Body of pancreas (tissue), 4 donors: ENCODE measurements around the gene CETN1. TPM values are rescaled to one million over a fixed set of nuclear protein-coding genes. Genes with fewer than 3 reads are reported as not detected.

Experiments used
- ATAC-seq: fragments of 150-250 bp; one replicate; pipeline ENCODE4 v1.9.1; 2016
- DNase-seq, 4 donors: peaks; one replicate each; pipeline ENCODE4 v3.0.0-alpha.2; 2019
- H3K27ac ChIP-seq, 4 donors: fragments of 200-600 bp; sonication (generic); 1 replicate in 3 of 4; 2 replicates in 1 of 4; pipeline versions ENCODE4 v1.5.1 to v1.6.1; 2016 to 2019; ENCODE audit warnings: mild to moderate bottlenecking in 1 of 4, mixed read lengths in 1 of 4, moderate library complexity in 1 of 4
- H3K27me3 ChIP-seq, 2 donors: fragments of 200-600 bp; sonication (generic); one replicate each; pipeline ENCODE4 v1.6.0; 2016; ENCODE audit warnings: mild to moderate bottlenecking in 1 of 2
- H3K36me3 ChIP-seq, 2 donors: fragments of 200-600 bp; sonication (generic); replicated peaks in 1 of 2; 2 replicates each; pipeline ENCODE4 v1.5.1; 2016; ENCODE audit warnings: low read depth in 2 of 2; ENCODE audit not compliant: insufficient read depth in 1 of 2
- H3K4me1 ChIP-seq: fragments of 200-600 bp; sonication (generic); one replicate; pipeline ENCODE4 v1.6.0; 2016
- H3K4me3 ChIP-seq, 2 donors: fragments of 200-600 bp; sonication (generic); 1 replicate in 1 of 2; 2 replicates in 1 of 2; pipeline ENCODE4 v1.5.1; 2016 to 2019
- H3K9me3 ChIP-seq, 3 donors: fragments of 200-600 bp; sonication (generic); 1 replicate in 2 of 3; 2 replicates in 1 of 3; pipeline ENCODE4 v1.5.1; 2016
- POLR2A ChIP-seq, 3 donors: fragments of 450-650 bp; IDR thresholded peaks; one replicate each; pipeline ENCODE4 v1.6.1; 2016; ENCODE audit warnings: antibody characterized with exemption in 3 of 3, mild to moderate bottlenecking in 2 of 3
- WGBS, 2 donors: methylation state at CpG; one replicate each; pipeline ENCODE4 v1.1.5; 2017; 5-methylcytosine and 5-hydroxymethylcytosine counted together
- intact Hi-C: fragments of 100-400 bp; cut with DNase I; formaldehyde crosslinking; loops from one replicate; pipeline ENCODE4 v1.15.1; 2023
- total RNA-seq, 2 donors: library from RNA; depleted of rRNA; stranded (reverse); fragments of >200 nt; gene quantifications; one replicate each; pipeline ENCODE4 v1.1.0, GENCODE V29; 2016
- TF ChIP-seq, protein P1 (sequence below), 7 experiments: fragments of 450-650 bp in 4 of 7; fragments of 200-600 bp in 3 of 7; sonication (generic) in 3 of 7; IDR thresholded peaks; one replicate each; pipeline ENCODE4 v1.5.1; 2016 to 2019; ENCODE audit warnings: antibody characterized with exemption in 7 of 7

CETN1 gene
- total RNA-seq, 2 donors from 2014 or later = not detected

DNA sequence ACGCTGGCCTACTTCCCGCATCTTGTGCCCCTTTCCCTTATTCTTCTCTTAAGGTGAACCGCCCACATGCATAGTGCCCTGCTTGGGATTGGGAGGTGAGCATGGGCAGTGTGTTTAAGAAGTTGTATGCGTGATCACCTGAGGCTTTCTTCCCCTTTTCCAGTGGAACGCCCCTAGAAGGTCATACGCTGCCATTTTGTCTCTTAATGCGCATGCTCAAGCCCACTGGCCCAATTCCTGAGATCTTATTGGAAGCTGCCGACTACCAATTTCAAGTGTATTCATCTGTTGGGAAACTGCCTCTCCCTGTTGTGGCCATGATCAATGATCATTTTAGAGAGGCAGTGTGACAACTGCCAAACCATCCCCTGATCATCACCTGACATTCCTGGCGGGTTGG is 3.3 kb upstream of the CETN1 start:
- H3K27ac ChIP-seq = no peak overlapping the region
- no peaks in the 10 kb centered on the region for H3K9me3 ChIP-seq
- no peaks in the 10 kb centered on the region for H3K36me3 ChIP-seq
- H3K4me1 ChIP-seq = no peaks in the 10 kb centered on the region
- TF ChIP-seq, protein P1, sequence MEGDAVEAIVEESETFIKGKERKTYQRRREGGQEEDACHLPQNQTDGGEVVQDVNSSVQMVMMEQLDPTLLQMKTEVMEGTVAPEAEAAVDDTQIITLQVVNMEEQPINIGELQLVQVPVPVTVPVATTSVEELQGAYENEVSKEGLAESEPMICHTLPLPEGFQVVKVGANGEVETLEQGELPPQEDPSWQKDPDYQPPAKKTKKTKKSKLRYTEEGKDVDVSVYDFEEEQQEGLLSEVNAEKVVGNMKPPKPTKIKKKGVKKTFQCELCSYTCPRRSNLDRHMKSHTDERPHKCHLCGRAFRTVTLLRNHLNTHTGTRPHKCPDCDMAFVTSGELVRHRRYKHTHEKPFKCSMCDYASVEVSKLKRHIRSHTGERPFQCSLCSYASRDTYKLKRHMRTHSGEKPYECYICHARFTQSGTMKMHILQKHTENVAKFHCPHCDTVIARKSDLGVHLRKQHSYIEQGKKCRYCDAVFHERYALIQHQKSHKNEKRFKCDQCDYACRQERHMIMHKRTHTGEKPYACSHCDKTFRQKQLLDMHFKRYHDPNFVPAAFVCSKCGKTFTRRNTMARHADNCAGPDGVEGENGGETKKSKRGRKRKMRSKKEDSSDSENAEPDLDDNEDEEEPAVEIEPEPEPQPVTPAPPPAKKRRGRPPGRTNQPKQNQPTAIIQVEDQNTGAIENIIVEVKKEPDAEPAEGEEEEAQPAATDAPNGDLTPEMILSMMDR (IDR thresholded peaks at IDR 0.05) = no peak
- no peak for TF ChIP-seq POLR2A (IDR thresholded peaks at IDR 0.05)
- intact Hi-C loops = no loop called here
- DNase-seq (no peak), ATAC-seq (no peak)
- 85 to 86% methylated on average over 9 of the region's 9 CpGs for WGBS, 2 donors
- no peaks in the 10 kb centered on the region for H3K27me3 ChIP-seq
- H3K4me3 ChIP-seq = no peak overlapping the region

DNA sequence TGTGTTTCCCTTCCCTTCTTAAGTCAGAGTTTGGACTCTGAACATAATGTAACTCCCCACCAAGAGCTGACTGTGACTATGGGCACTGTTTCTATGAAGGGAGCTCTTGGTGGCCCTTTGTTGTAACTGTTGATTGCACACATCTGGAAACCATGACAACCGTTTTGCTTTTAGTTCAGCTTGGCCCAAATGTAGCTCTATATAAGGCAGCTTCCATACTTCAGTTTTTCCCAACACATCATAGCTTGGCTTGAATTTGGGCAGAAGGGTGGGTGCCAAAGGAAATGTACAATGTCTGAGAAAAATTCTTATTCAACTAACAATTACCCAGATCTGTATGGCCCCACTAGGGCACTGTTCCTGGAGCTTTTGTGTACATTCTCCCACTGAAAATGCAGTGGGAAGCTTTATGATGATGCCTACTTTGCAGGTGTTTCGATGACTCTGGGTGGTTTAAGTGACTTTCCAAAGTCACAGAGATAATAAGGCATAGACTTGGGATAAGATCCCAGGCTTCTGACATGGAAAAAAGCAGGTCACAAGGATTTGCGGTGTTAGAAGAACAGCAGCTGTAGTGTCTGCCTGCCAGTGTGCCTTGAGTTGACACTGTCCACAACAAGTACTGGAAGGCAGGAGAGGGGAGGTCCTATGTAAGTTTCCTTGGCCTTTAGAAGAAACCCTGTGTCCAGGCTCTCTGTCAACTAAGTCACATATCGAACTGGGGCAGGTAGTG is 2.4 kb upstream of the CETN1 start:
- peaks cover 5% of the 10 kb centered on the region for H3K4me1 ChIP-seq
- no peaks in the 10 kb centered on the region for H3K36me3 ChIP-seq
- intact Hi-C loops = no loop called here
- TF ChIP-seq, protein P1 (IDR thresholded peaks at IDR 0.05) = no peak
- no peak overlapping the region for H3K4me3 ChIP-seq
- WGBS, 2 donors = 68 to 71% methylated on average over 4 of the region's 4 CpGs
- no peak overlapping the region for H3K27ac ChIP-seq
- H3K27me3 ChIP-seq = no peaks in the 10 kb centered on the region
- no peaks in the 10 kb centered on the region for H3K9me3 ChIP-seq
- ATAC-seq (no peak), DNase-seq (no peak)

DNA sequence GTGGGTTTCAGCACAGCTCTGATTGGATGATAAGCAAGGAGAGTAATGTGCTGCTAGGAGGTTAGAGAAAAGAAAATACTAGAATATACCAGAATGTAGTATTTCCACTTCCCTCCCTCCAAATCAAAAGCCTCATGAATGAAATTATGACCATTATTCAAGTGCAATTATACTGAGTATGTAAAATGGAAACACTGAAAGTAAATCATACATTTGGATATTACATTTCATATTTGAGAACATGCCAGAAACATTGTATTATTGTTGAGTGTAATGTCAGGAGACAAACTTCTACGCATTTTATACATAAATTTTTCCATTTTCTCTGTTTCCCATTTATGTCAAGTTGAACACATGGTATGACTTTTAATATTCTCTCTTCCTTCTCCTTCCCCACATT is 942 bp upstream of the CETN1 start:
- 84 to 100% methylated on average over 1 of the region's 1 CpG for WGBS, 2 donors
- Histone ChIP-seq H3K4me3 (no peak overlapping the region), H3K27me3 (no peaks in the 10 kb centered on the region), H3K27ac (no peak overlapping the region), H3K4me1 (peaks cover 5% of the 10 kb centered on the region), H3K36me3 (no peaks in the 10 kb centered on the region), H3K9me3 (no peaks in the 10 kb centered on the region)
- intact Hi-C loops = no loop called here
- DNase-seq = no peak
- no peak for ATAC-seq
- no peak for TF ChIP-seq POLR2A (IDR thresholded peaks at IDR 0.05)
- TF ChIP-seq, protein P1 (IDR thresholded peaks at IDR 0.05) = no peak

DNA sequence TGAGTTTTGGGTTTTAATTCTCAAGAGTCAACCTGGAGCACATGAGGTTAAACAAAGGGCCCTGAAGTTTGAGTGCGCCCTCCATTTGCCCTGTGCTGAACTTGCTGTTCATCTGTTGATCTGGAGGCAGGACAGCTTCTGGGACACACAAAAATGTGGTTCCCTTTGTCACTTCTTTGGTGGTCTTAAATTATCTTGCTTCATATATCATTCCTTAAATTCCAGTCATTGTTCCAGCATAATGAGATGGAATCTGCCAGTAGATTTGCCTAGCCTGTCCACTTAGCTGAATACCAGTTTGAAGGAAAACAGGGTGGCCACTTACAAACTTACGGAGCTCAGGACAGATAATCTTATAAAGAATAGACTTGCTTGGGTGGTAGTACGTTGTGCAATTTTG is 916 bp downstream of the CETN1 start:
- Histone ChIP-seq H3K27ac (no peak overlapping the region), H3K4me1 (peaks cover 5% of the 10 kb centered on the region), H3K4me3 (no peak overlapping the region), H3K9me3 (no peaks in the 10 kb centered on the region), H3K36me3 (no peaks in the 10 kb centered on the region), H3K27me3 (no peaks in the 10 kb centered on the region)
- ATAC-seq (no peak), DNase-seq (no peak)
- 76 to 78% methylated on average over 3 of the region's 3 CpGs for WGBS, 2 donors
- no peak for TF ChIP-seq POLR2A (IDR thresholded peaks at IDR 0.05)
- TF ChIP-seq, protein P1 (IDR thresholded peaks at IDR 0.05) = no peak
- intact Hi-C loops = no loop called here

DNA sequence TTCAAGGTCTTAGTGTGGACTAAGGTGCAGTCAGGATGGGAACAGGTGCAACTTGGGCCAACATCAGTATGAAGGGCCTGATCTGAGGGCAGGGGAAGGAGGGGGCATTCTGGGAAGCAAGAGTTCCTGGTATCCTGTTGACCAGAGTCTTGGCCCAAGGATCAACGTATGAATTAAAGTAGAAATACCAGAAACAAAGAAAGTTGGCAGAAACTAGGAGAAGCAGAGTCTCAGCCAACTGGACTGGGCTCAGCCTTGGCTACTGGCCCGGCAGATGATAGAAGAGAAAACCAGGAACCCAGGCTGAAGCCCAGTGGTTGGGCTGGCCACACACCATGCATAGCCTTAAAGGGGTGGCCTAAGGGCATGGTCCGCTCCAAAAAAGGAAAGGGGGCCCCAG is 2.3 kb downstream of the CETN1 start:
- no peaks in the 10 kb centered on the region for H3K9me3 ChIP-seq
- TF ChIP-seq, protein P1 (IDR thresholded peaks at IDR 0.05) = no peak
- no peak for TF ChIP-seq POLR2A (IDR thresholded peaks at IDR 0.05)
- H3K36me3 ChIP-seq = no peaks in the 10 kb centered on the region
- intact Hi-C loops = no loop called here
- peak in 2 of 4 donors; percentile 22 to 38 for DNase-seq
- H3K27me3 ChIP-seq = no peaks in the 10 kb centered on the region
- H3K4me3 ChIP-seq = no peak overlapping the region
- H3K4me1 ChIP-seq = peaks cover 5% of the 10 kb centered on the region
- no peak for ATAC-seq
- H3K27ac ChIP-seq = no peak overlapping the region
- WGBS, 2 donors = 57% methylated on average over 3 of the region's 3 CpGs
